ENCODE results near the gene EFCAB5.
"Not testable (repeated sequence)": the region's sequence is repeated elsewhere in the genome, so short reads cannot be mapped to it uniquely, and the experiment has no call there.

The EFCAB5 gene

GRCh38 chr17:29936724-29937123 is 4.7 kb upstream of the EFCAB5 start:
- no peak for DNase-seq

GRCh38 chr17:29945281-29945680 is 3.8 kb downstream of the EFCAB5 start:
- DNase-seq, result no peak

GRCh38 chr17:29948448-29949215 is 7.2 kb downstream of the EFCAB5 start:
- no peak for DNase-seq

- no peak for DNase-seq
Observed at GRCh38 chr17:29949696-29950095, 8.3 kb downstream of the EFCAB5 start.

- DNase-seq, result no peak
Observed at GRCh38 chr17:29954405-29954804, 13.0 kb downstream of the EFCAB5 start.

GRCh38 chr17:29956225-29956624 is 14.8 kb downstream of the EFCAB5 start:
- DNase-seq, result no peak

GRCh38 chr17:29957488-29957887 is 16.1 kb downstream of the EFCAB5 start:
- DNase-seq, result not testable (repeated sequence)

- DNase-seq, result peak; percentile 18
Observed at GRCh38 chr17:29958947-29959657, 17.7 kb downstream of the EFCAB5 start.

GRCh38 chr17:29959658-29960337 is 18.4 kb downstream of the EFCAB5 start:
- DNase-seq, result no peak

GRCh38 chr17:29962656-29963055 is 21.2 kb downstream of the EFCAB5 start:
- DNase-seq, result peak; percentile 9

GRCh38 chr17:29968271-29968670 is 26.8 kb downstream of the EFCAB5 start:
- DNase-seq, result no peak

- no peak for DNase-seq
Observed at GRCh38 chr17:29972277-29972676, 30.8 kb downstream of the EFCAB5 start.

GRCh38 chr17:29973005-29973404 is 31.6 kb downstream of the EFCAB5 start:
- DNase-seq, result no peak

GRCh38 chr17:29977836-29978235 is 36.4 kb downstream of the EFCAB5 start:
- peak; percentile 45 for DNase-seq

GRCh38 chr17:29980261-29980660 is 38.8 kb downstream of the EFCAB5 start:
- DNase-seq, result no peak

GRCh38 chr17:29982991-29983653 is 41.7 kb downstream of the EFCAB5 start:
- peak; percentile 13 for DNase-seq

GRCh38 chr17:29996458-29996857 is 55.0 kb downstream of the EFCAB5 start:
- DNase-seq, result no peak

GRCh38 chr17:30000001-30000754 is 58.7 kb downstream of the EFCAB5 start:
- no peak for DNase-seq

- DNase-seq, result no peak
Observed at GRCh38 chr17:30000755-30001257, 59.4 kb downstream of the EFCAB5 start.

GRCh38 chr17:30002088-30002487 is 60.7 kb downstream of the EFCAB5 start:
- no peak for DNase-seq

- DNase-seq, result peak; percentile 26
Observed at GRCh38 chr17:30005709-30006320, 64.4 kb downstream of the EFCAB5 start.

- DNase-seq, result not testable (repeated sequence)
Observed at GRCh38 chr17:30011934-30012333, 70.5 kb downstream of the EFCAB5 start.

Measured in fibroblast of skin of right biceps (primary cell).